Spleen (tissue), 11 donors: ENCODE results near the gene NFIX. TPM values are rescaled to one million over a fixed set of nuclear protein-coding genes. Genes with fewer than 3 reads are reported as not detected.
A peak's percentile ranks its signal among the peaks of the same experiment; 100 is the strongest.

Experiments used
- DNase-seq: peaks from one replicate; pipeline ENCODE4 v3.0.0-alpha.2; 2020
- H3K27ac ChIP-seq, 8 donors: fragments of 200-600 bp; sonication (generic) in 7 of 8; 1 replicate in 4 of 8; 2 replicates in 4 of 8; pipeline versions ENCODE4 v1.5.0 to v1.8.0; 2016 to 2021; ENCODE audit warnings: inconsistent platforms in 4 of 8, mild to moderate bottlenecking in 4 of 8, moderate library complexity in 1 of 8
- H3K27me3 ChIP-seq, 7 donors: fragments of 200-600 bp; sonication (generic) in 6 of 7; replicated peaks in 1 of 7; 1 replicate in 4 of 7; 2 replicates in 3 of 7; pipeline versions ENCODE4 v1.5.0 to v1.8.0; 2016 to 2021; ENCODE audit warnings: inconsistent platforms in 3 of 7, mild to moderate bottlenecking in 1 of 7
- H3K36me3 ChIP-seq, 6 donors: fragments of 200-600 bp; sonication (generic) in 5 of 6; 1 replicate in 4 of 6; 2 replicates in 2 of 6; pipeline versions ENCODE4 v1.5.0 to v1.8.0; 2016 to 2021; ENCODE audit warnings: inconsistent platforms in 2 of 6
- H3K4me1 ChIP-seq, 6 donors: fragments of 200-600 bp; sonication (generic) in 5 of 6; 1 replicate in 3 of 6; 2 replicates in 3 of 6; pipeline versions ENCODE4 v1.5.0 to v1.8.0; 2016 to 2021; ENCODE audit warnings: inconsistent platforms in 3 of 6
- H3K4me3 ChIP-seq, 8 donors: fragments of 200-600 bp; sonication (generic) in 7 of 8; 1 replicate in 4 of 8; 2 replicates in 4 of 8; pipeline versions ENCODE4 v1.5.0 to v1.8.0; 2016 to 2021; ENCODE audit warnings: inconsistent platforms in 4 of 8, mild to moderate bottlenecking in 4 of 8, moderate library complexity in 2 of 8
- H3K9me3 ChIP-seq, 8 donors: fragments of 200-600 bp; sonication (generic) in 7 of 8; 1 replicate in 4 of 8; 2 replicates in 4 of 8; pipeline versions ENCODE4 v1.5.0 to v1.8.0; 2016 to 2021; ENCODE audit warnings: inconsistent platforms in 4 of 8
- POLR2A ChIP-seq, 3 donors: fragments of 450-650 bp; IDR thresholded peaks; one replicate each; pipeline ENCODE4 v1.5.1; 2017; ENCODE audit warnings: antibody characterized with exemption in 3 of 3, mild to moderate bottlenecking in 1 of 3
- POLR2AphosphoS5 ChIP-seq, 3 donors: sonication (generic); formaldehyde crosslinking; IDR thresholded peaks; one replicate each; pipeline ENCODE4 v1.5.1; 2017; ENCODE audit warnings: antibody characterized with exemption in 3 of 3
- WGBS, 5 donors: extraction: QIAGEN DNeasy Blood & Tissue Kit in 3 of 5; methylation state at CpG; one replicate each; pipeline versions ENCODE4 v1.1.5 to v1.1.7; 2013 to 2018; 5-methylcytosine and 5-hydroxymethylcytosine counted together
- intact Hi-C: fragments of 100-400 bp; cut with DNase I; formaldehyde crosslinking; loops from one replicate; pipeline ENCODE4 v1.15.0; 2023; ENCODE audit warnings: low total_unique reads
- polyA plus RNA-seq, 3 donors: library from polyadenylated mRNA; stranded (reverse); fragments of 200-250 nt; gene quantifications; one replicate each; pipeline ENCODE4 v1.2.1, GENCODE V29; 2013
- total RNA-seq, 7 donors: library from RNA; depleted of rRNA in 3 of 7; stranded (reverse); fragments of >200 nt in 3 of 7; fragmentation: NEBNext Ultra II Directional in 4 of 7; extraction: Animal tissue kit (Norgen Biotek cat#: 25700) in 4 of 7; gene quantifications; one replicate each; pipeline versions ENCODE4 v1.1.0 to v1.2.1, GENCODE V29; 2016 to 2021
- TF ChIP-seq, protein P1 (sequence below), 11 experiments: fragments of 200-600 bp in 7 of 11; fragments of 450-650 bp in 4 of 11; sonication (generic) in 4 of 11; IDR thresholded peaks in 8 of 11; conservative IDR thresholded peaks in 3 of 11; 1 replicate in 7 of 11; 2 replicates in 4 of 11; pipeline versions ENCODE4 v1.4.0 to v1.8.0; 2016 to 2021; ENCODE audit warnings: antibody characterized with exemption in 11 of 11, inconsistent platforms in 4 of 11, mild to moderate bottlenecking in 1 of 11
- donor health status: healthy with polysubstance abuse.
- donor health status: DM: no; HTN: no; CAD: no; lungs with moderate emphysema.
- donor health status: DM: no; HTN: no; CAD: no.
- donor health status: Bipolar disorder and iron deficiency.
- donor health status: healthy.
- donor health status: DM: no; HTN: no; CAD: no.
- donor health status: DM: yes; HTN: yes; CAD: no.

Gene NFIX
- total and polyA plus RNA-seq, 10 donors: 1.1 to 41.4 (median 17.5) TPM

DNA sequence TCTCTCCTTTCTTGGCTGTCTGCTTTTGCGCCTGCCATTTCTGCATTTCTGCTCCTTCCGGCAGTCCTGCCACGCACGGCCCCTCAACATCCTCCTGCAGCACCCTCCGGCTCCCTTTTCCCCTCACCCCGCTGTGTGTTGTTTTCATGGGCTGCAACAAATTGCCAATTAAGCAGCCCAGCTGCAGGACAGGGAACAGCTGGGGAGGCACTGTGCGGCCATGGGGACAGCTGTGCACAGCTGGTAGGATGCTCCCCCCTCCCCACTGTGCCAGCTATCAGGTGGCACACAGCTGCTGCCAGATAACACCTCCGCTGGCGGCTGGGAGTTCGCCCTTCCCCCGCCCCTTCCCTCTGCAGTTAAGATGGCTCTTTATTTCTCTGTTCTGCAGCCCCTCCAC is 82.0 kb downstream of the NFIX start:
- Histone ChIP-seq H3K36me3 (peaks cover 0 to 46% (median 0%) of the 10 kb centered on the region in 6 donors), H3K27ac (no peak overlapping the region), H3K4me3 (no peak overlapping the region), H3K9me3 (no peaks in the 10 kb centered on the region), H3K4me1 (peaks cover 0 to 12% (median 3%) of the 10 kb centered on the region in 6 donors), H3K27me3 (no peaks in the 10 kb centered on the region)
- TF ChIP-seq POLR2AphosphoS5 (IDR thresholded peaks at IDR 0.05) (no peak), POLR2A (IDR thresholded peaks at IDR 0.05) (no peak)
- TF ChIP-seq, protein P1, sequence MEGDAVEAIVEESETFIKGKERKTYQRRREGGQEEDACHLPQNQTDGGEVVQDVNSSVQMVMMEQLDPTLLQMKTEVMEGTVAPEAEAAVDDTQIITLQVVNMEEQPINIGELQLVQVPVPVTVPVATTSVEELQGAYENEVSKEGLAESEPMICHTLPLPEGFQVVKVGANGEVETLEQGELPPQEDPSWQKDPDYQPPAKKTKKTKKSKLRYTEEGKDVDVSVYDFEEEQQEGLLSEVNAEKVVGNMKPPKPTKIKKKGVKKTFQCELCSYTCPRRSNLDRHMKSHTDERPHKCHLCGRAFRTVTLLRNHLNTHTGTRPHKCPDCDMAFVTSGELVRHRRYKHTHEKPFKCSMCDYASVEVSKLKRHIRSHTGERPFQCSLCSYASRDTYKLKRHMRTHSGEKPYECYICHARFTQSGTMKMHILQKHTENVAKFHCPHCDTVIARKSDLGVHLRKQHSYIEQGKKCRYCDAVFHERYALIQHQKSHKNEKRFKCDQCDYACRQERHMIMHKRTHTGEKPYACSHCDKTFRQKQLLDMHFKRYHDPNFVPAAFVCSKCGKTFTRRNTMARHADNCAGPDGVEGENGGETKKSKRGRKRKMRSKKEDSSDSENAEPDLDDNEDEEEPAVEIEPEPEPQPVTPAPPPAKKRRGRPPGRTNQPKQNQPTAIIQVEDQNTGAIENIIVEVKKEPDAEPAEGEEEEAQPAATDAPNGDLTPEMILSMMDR (IDR thresholded peaks at IDR 0.05 in 8 of 11, conservative IDR thresholded peaks at IDR 0.05 in 3 of 11): no peak
- intact Hi-C loops: no loop called here
- no peak for DNase-seq
- WGBS, 5 donors: 43 to 57% (median 45%) methylated on average over 11 of the region's 11 CpGs

DNA sequence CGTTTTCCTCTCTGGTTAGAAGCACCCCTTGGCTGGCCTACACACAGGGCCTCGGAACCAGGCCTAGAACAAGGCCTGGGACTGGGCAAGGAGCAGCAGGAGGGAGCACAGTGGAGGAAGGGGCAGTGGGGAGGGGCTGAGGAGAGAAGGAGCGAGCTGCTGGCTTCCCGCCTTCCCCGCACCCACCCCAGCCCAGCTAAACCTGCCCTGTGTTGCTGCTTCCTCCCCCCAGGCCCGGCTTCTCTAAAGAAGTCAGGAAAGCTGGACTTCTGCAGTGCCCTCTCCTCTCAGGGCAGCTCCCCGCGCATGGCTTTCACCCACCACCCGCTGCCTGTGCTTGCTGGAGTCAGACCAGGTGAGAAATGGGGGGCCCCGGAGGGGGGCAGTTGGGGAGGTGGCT is 83.1 kb downstream of the NFIX start:
- H3K36me3 ChIP-seq: peaks cover 0 to 52% (median 0%) of the 10 kb centered on the region in 6 donors
- peak overlapping the region in 1 of 8 donors; percentile 33 for H3K27ac ChIP-seq
- no peak overlapping the region for H3K4me3 ChIP-seq
- intact Hi-C loops: no loop called here
- no peaks in the 10 kb centered on the region for H3K27me3 ChIP-seq
- TF ChIP-seq POLR2AphosphoS5 (IDR thresholded peaks at IDR 0.05) (no peak), POLR2A (IDR thresholded peaks at IDR 0.05) (no peak)
- TF ChIP-seq, protein P1 (IDR thresholded peaks at IDR 0.05 in 8 of 11, conservative IDR thresholded peaks at IDR 0.05 in 3 of 11): no peak
- WGBS, 5 donors: 79 to 89% (median 81%) methylated on average over 9 to 10 of the region's 10 CpGs
- DNase-seq: no peak
- peaks cover 0 to 12% (median 3%) of the 10 kb centered on the region in 6 donors for H3K4me1 ChIP-seq
- H3K9me3 ChIP-seq: no peaks in the 10 kb centered on the region

DNA sequence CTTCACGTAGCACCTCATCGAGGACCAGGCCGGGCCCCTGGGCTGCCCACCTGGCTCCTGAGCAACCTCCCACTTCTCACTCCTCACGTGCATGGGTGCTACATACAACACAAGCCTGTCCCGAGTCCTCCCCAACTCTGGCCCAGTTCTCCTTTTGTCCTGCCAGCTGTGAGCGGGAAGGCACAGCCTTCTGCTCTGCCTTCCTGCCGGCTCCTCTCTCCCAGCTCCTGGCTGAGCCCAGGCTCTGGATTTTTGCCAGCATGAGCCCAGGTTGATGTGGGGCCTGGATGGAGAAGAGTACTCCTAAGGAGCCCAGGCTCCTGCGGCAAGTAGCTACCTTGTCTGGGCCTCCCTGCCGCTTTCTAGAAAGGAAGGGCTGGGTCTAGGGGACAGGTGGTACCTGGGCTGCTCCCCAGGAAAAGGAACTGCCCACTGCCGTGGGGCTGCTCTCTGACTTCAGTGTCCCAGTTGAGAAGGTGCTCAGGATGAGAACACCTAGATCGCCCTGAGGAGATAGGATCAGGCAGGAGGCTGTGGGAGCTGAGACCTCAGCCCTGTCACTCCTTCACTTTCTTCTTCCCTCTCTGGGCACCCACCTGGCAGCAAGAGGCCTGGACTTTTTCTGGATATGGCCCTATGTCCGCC is 83.7 kb downstream of the NFIX start:
- intact Hi-C loops: no loop called here
- Histone ChIP-seq H3K9me3 (no peaks in the 10 kb centered on the region), H3K27me3 (no peaks in the 10 kb centered on the region), H3K27ac (peak overlapping the region in 1 of 8 donors; percentile 33), H3K4me1 (peaks cover 0 to 12% (median 3%) of the 10 kb centered on the region in 6 donors), H3K4me3 (no peak overlapping the region), H3K36me3 (peaks cover 0 to 51% (median 0%) of the 10 kb centered on the region in 6 donors)
- no peak for DNase-seq
- WGBS, 5 donors: 51 to 74% (median 60%) methylated on average over 9 to 12 of the region's 12 CpGs
- TF ChIP-seq POLR2AphosphoS5 (IDR thresholded peaks at IDR 0.05): no peak
- TF ChIP-seq POLR2A (IDR thresholded peaks at IDR 0.05): no peak

DNA sequence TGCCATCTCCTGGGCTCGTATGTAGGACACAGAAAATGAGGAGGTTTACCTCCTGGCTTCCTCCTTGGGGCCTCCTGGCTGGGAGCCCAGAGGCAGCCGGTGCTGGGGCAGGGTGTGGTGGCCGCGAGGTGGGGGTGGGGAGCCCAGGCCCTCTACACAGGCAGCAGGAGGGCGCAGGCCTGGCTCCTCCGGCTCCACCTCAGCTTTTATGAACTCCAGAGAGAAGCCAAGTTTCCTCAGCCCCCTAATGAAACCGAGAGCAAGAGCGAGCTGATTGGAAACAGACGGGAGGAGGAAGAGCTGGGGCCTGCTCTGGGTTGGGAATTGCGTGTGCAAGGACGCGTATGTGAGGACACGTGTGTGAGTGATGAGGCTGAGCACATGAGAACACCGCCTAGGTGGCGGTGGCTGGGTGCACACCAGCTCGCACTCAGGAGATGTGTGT is 84.3 kb downstream of the NFIX start:
- Histone ChIP-seq H3K27me3 (no peaks in the 10 kb centered on the region), H3K4me1 (peaks cover 0 to 12% (median 3%) of the 10 kb centered on the region in 6 donors), H3K4me3 (no peak overlapping the region), H3K36me3 (peaks cover 0 to 47% (median 0%) of the 10 kb centered on the region in 6 donors), H3K9me3 (no peaks in the 10 kb centered on the region), H3K27ac (peak overlapping the region in 1 of 8 donors; percentile 33)
- WGBS, 5 donors: 36 to 52% (median 46%) methylated on average over 16 of the region's 16 CpGs
- no peak for DNase-seq
- TF ChIP-seq POLR2A (IDR thresholded peaks at IDR 0.05) (no peak), POLR2AphosphoS5 (IDR thresholded peaks at IDR 0.05) (no peak)
- TF ChIP-seq, protein P1 (IDR thresholded peaks at IDR 0.05 in 8 of 11, conservative IDR thresholded peaks at IDR 0.05 in 3 of 11): no peak
- intact Hi-C loops: no loop called here
